GM03348 (cell line): Measurements from ENCODE around the gene LRIG3.
"Not testable (repeated sequence)": the region's sequence is repeated elsewhere in the genome, so short reads cannot be mapped to it uniquely, and the experiment has no call there.

ENCODE experiments used
- DNase-seq: peaks from one replicate; pipeline ENCODE4 v3.0.0; 2012; ENCODE audit warnings: low spot score

The LRIG3 gene

GRCh38 chr12:58855630-58856029 lies 64.7 kb downstream of the LRIG3 start:
- DNase-seq, result not testable (repeated sequence)

DNA sequence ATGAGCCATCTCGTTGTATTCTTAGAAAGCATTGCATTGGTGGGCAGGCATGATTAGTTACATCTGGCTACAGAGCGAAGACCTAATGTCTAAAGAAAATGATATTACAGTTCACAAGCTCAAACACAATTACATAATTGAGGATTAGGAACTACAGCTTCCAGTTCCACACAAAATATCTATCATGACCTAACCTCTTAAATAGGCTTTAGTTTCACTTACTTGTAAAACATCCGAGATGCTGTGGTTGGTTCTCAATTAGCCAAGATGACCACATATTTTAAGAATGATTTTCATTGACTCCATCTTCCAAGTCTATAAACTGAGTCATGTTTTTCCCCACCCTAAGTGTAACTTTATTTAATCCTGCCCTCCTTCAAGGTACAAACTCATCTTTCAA lies 69.5 kb downstream of the LRIG3 start:
- peak; percentile 29 for DNase-seq

- DNase-seq, result no peak
Measured at GRCh38 chr12:58847901-58848600, 72.3 kb downstream of the LRIG3 start.

DNA sequence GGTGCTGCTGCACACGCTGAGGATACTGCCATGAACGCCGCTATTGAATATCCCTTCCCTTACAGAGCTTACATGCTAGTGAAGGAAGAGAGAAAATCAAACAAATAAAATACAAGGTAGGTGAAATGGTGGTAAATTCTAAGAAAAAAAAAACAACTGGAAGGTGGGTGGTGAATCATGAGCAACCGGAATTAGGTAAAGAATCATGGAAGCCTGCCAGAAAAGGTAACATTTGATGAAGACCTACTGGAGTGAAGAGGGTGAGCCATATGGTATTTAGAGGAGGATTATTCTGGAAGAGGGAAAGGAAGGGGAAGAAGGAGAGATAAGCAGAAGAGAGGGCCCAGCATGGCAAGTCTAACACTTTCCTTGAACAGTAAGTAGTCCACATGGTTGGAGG lies 76.1 kb downstream of the LRIG3 start:
- no peak for DNase-seq

DNA sequence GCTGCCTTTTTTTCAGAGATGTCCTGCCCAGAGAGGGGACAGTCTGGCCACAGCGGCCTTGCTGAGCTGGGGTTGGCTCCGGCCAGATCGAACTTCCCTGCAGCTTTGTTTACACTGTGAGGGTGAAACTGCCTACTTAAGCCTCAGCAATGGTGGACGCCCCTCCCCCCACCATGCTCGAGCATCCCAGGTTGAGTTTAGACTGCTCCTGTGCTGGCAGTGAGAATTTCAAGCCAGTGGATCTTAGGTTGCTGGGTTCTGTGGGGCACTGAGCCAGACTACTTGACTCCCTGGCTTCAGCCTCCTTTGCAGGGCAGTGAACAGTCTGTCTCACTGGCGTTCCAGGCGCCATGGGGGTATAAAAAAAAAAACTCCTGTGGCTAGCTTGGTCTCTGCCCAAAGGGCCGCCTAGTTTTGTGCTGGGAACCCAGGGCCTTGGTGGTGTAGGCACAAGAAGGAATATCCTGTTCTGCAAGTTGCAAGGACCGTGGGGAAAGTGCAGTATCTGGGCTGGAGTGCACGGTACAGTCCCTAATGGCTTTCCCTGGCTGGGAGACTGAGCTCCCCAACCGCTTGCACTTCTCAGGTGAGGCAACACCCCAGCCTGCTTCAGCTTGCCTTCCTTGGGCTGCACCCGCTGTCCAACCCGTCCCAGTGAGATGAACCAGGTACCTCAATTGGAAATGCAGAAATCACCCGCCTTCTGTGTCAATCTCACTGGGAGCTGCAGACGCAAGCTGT lies 79.1 kb downstream of the LRIG3 start:
- DNase-seq, result no peak

- DNase-seq, result no peak
Measured at GRCh38 chr12:58833853-58834252, 86.5 kb downstream of the LRIG3 start.

DNA sequence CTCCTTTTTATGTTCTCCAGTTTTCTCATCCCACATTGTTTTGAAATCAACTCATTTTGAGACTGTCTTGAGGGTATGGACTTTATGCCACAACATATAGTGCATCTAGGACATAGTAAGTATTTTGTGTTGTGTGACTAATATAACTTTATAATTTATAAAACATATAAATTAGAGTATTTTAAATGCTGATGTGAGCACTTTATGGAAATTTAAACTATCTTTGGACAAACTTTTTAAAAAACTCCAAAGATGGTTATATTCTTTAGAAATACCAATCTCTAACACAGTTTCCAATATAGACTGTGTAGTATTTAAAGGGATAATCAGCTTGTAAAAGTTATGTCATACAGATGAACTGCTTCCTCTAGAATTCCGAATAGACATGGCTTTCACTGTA lies 87.4 kb downstream of the LRIG3 start:
- DNase-seq, result no peak
